ENCODE data around the gene COL5A1. TPM values are rescaled to one million over a fixed set of nuclear protein-coding genes. Genes with fewer than 3 reads are reported as not detected.

The COL5A1 gene
- total RNA-seq, 1 donor from 2014 or later = 6.1 TPM

DNA sequence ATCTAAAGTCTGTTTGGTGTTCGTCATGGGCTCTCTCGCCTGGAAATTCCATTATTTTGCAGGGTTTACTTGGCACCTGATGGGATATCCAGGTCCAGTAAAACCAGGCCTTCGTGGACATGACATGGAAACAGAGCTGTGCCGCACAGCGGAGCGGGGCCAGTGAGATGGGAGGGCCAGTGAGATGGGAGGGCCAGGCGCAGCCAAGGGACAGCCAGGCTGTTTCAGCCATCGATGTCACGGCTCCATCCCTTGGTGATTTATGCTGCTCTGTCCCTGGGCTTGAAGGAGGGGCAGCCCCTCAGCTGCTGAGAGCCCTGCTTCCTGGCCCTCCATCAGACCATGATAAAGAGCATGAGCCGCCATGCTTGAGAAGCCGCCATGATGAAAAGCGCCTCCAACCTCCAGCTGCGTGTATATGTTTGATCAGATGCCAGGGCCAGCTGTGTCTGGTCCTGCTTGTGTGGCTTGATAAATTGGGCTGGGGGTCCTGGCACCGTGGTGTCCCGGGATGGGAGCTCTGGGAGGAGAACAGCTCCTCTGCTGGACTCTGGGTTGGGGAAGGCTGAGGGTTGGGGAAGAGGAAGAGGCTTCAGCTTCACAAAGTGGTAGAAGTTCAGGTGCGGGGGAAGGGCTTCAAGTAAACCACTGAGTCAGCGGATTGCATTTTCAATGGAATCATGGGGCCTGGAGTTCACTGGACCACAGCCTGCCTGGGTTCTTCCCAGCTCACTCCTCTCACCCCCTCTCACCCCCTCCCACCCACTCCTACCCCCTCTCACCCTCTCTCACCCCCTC is 6.1 kb upstream of the COL5A1 start:
- Histone ChIP-seq H3K9me3 (ENCODE audit: low read depth) (no peaks in the 10 kb centered on the region), H3K4me3 (no peak overlapping the region), H3K4me1 (peaks cover 3% of the 10 kb centered on the region), H2AFZ (replicated peaks) (no peak overlapping the region), H4K20me1 (ENCODE audit: low read depth) (no peaks in the 10 kb centered on the region), H3K36me3 (no peaks in the 10 kb centered on the region), H3K4me2 (no peak overlapping the region), H3F3A (ENCODE audit: low read depth) (peaks cover 2% of the 10 kb centered on the region), H3K27me3 (no peaks in the 10 kb centered on the region), H3K9ac (no peak overlapping the region), H3K79me2 (ENCODE audit: low read depth) (no peaks in the 10 kb centered on the region), H3K27ac (no peak overlapping the region)
- no peak for TF ChIP-seq CTCF (IDR thresholded peaks at IDR 0.05)
- no peak for TF ChIP-seq EZH2phosphoT487 (IDR thresholded peaks at IDR 0.05)
- Mint-ChIP-seq H3K27ac (peak overlapping the region; percentile 33), H3K27me3 (ENCODE audit: insufficient read depth, low read depth) (peaks cover 13% of the 10 kb centered on the region), H3K4me3 (no peak overlapping the region), H3K4me1 (peaks cover 14% of the 10 kb centered on the region), H3K36me3 (no peaks in the 10 kb centered on the region), H3K9me3 (no peaks in the 10 kb centered on the region)
- DNase-seq (ENCODE audit: low spot score) = no peak

GRCh38 chr9:134636149-134636507 is 5.5 kb upstream of the COL5A1 start:
- Histone ChIP-seq H3K27me3 (no peaks in the 10 kb centered on the region), H3K4me1 (peaks cover 8% of the 10 kb centered on the region), H3F3A (ENCODE audit: low read depth) (peaks cover 8% of the 10 kb centered on the region), H3K27ac (no peak overlapping the region), H4K20me1 (ENCODE audit: low read depth) (no peaks in the 10 kb centered on the region), H2AFZ (replicated peaks) (no peak overlapping the region), H3K4me2 (no peak overlapping the region), H3K9me3 (ENCODE audit: low read depth) (no peaks in the 10 kb centered on the region), H3K4me3 (no peak overlapping the region), H3K79me2 (ENCODE audit: low read depth) (no peaks in the 10 kb centered on the region), H3K9ac (no peak overlapping the region), H3K36me3 (no peaks in the 10 kb centered on the region)
- Mint-ChIP-seq H3K27ac (no peak overlapping the region), H3K9me3 (no peaks in the 10 kb centered on the region), H3K36me3 (no peaks in the 10 kb centered on the region), H3K4me3 (peak overlapping the region; percentile 3), H3K4me1 (peaks cover 17% of the 10 kb centered on the region), H3K27me3 (ENCODE audit: insufficient read depth, low read depth) (peaks cover 10% of the 10 kb centered on the region)
- DNase-seq (ENCODE audit: low spot score) = no peak
- no peak for TF ChIP-seq CTCF (IDR thresholded peaks at IDR 0.05)

- H3K4me1 ChIP-seq = peaks cover 8% of the 10 kb centered on the region
- no peaks in the 10 kb centered on the region for H3K36me3 ChIP-seq
- H4K20me1 ChIP-seq (ENCODE audit: low read depth) = no peaks in the 10 kb centered on the region
- H3K27me3 ChIP-seq = peaks cover 6% of the 10 kb centered on the region
- no peaks in the 10 kb centered on the region for H3K9me3 Mint-ChIP-seq
- TF ChIP-seq EZH2phosphoT487 (IDR thresholded peaks at IDR 0.05) (no peak), EZH2 (IDR thresholded peaks at IDR 0.05) (no peak), CTCF (IDR thresholded peaks at IDR 0.05) (no peak)
- H3F3A ChIP-seq (ENCODE audit: low read depth) = peaks cover 9% of the 10 kb centered on the region
- peak overlapping the region; percentile 39 for H3K27ac Mint-ChIP-seq
- no peaks in the 10 kb centered on the region for H3K9me3 ChIP-seq (ENCODE audit: low read depth)
- no peak for DNase-seq (ENCODE audit: low spot score)
- peaks cover 18% of the 10 kb centered on the region for H3K4me1 Mint-ChIP-seq
- H3K27me3 Mint-ChIP-seq (ENCODE audit: insufficient read depth, low read depth) = peaks cover 8% of the 10 kb centered on the region
- H3K4me2 ChIP-seq = no peak overlapping the region
- no peak overlapping the region for H3K9ac ChIP-seq
- H3K36me3 Mint-ChIP-seq = no peaks in the 10 kb centered on the region
- H3K27ac ChIP-seq = no peak overlapping the region
- H3K79me2 ChIP-seq (ENCODE audit: low read depth) = no peaks in the 10 kb centered on the region
- H3K4me3 Mint-ChIP-seq = no peak overlapping the region
- no peak overlapping the region for H3K4me3 ChIP-seq
- H2AFZ ChIP-seq (replicated peaks) = no peak overlapping the region
Observed at GRCh38 chr9:134637241-134637640, 4.4 kb upstream of the COL5A1 start.
